Activated naive CD4-positive, alpha-beta T cell treated with anti-CD3 and anti-CD28 coated beads, Interleukin-2, amount 50 U/mL, for 16 hours (primary cell): ENCODE measurements around the gene MTHFD1L.
"Not testable (repeated sequence)": the region's sequence is repeated elsewhere in the genome, so short reads cannot be mapped to it uniquely, and the experiment has no call there.

Experiments used
- DNase-seq: peaks from one replicate; pipeline ENCODE4 v3.0.0-alpha.2; 2020

The MTHFD1L gene

DNA sequence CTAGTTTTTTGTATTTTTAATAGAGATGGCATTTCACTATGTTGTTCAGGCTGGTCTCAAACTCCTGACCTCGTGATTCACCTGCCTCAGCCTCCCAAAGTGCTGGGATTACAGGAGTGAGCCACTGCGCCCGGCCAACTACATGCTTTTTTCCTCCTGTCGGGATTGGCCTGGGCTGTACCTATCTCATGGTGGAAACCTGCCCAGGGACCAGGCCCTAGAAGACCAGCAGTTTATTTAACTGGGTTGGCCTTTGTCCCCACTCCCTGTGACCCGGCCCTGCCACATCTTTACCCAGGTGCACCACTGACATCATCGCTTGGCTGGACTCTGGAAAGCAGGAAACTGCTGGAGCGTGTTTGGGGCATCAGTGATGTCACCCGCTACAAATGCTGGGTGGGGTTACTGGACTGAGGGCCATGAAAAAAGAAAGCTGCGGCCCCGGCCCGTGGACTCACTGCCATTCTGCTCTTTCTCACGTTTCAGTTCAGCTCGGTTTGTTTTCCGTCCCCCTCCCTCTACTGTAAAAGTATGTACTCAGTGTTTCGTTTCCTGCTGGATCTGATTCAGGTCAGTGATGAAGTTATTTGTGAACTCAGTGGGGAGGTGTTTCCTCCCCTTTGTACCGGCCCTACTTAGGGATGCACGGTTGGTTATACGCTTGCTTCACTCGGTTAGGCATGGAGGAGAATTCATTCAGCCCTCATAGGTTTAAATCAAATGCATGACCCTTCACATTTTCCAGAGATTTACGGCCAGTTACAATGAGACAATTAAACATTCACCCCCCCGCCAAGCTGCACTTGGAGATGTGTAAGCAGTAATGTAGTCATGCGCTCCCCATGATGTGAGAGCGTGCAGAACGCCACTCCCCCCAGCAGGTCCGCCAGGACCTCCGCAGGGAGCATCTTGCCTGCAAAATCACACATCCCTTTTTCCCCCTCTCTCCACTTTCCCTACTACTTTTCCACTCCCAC lies 179.3 kb downstream of the MTHFD1L start:
- DNase-seq = no peak

DNA sequence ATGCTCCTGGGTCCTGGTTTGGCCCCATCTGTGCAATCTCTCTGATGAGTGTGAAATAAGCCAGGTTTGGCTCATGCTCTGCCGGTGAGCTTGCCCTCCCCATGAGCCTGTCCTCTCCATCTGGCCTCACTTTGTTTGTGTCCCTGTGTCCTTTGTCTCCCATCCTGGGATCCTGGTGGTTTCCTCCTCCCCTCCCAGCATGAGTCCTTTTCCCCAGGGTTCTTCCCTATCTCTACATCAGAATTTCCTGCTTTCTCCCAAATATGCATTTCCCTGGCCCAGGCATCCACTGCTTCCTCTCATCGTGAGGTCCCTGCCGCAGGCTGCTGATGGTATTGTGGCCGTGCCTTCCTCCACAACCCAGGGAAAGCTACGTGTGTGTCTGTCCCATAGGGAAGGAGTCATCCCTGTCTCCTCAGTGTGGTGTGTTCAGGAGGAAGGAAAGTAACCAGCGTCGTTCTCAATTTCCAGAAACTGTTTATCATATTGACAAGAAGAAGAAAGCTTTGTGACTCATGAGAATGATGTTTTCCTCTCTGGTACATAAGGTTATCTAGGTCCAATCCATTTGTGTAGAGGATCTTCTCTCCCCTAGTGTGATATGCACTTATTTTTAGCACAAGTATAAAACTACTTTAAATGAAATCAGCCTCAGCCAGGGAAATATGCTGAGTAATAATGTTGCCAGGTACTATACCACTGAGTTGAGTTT lies 180.2 kb downstream of the MTHFD1L start:
- not testable (repeated sequence) for DNase-seq

GRCh38 chr6:151051164-151051563 lies 185.7 kb downstream of the MTHFD1L start:
- no peak for DNase-seq

DNA sequence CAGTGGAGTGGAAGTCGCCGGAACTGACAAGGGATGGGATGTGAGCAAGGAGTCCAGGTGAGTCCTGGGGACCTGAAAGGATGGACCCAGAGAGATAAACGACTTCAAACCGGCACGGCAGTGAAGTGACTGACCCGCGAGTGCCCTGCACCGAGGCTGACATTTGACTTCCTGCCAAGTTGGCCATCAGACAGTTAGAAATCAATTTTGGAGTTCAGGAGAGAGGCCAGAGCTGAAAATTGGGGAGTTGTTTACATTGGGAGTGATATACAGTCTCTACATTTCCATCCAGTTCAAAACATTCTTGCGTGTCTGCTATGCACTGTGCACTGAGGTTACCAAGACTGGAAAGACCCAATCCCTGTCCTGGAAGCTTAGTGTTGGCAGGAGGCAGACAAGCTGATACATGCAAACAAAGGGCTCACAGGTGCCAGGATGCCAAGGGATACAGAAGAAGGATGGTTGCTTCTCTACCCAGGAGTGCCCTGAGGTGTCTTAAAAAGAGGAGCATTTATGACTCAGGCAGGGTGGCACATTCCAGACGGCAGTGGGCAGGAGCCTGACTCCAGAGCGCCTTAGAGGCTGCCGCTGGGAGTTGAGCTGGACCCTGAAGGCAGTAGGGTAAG lies 186.6 kb downstream of the MTHFD1L start:
- no peak for DNase-seq

- no peak for DNase-seq
Measured at GRCh38 chr6:151054306-151054705, 188.8 kb downstream of the MTHFD1L start.

GRCh38 chr6:151056230-151056907 lies 190.9 kb downstream of the MTHFD1L start:
- no peak for DNase-seq

DNA sequence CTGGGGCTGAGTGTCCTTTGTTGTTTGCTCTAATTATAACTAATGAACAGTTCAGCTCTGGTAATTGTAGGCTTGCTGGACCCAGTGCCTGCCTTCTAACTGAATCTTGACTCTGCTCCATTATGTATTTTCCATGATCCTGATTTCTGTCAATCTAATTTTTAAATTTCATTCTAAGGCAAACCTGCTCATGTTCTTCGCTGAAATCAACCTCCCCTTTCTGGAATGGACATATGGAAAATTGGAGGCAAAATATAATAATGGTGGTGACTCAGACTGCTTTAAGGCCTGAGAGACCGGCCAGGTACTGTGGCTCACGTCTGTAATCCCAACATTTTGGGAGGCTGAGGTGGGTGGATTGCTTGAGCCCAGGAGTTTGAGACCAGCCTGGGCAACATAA lies 191.6 kb downstream of the MTHFD1L start:
- no peak for DNase-seq

GRCh38 chr6:151058021-151058733 lies 192.7 kb downstream of the MTHFD1L start:
- DNase-seq = no peak

- DNase-seq = no peak
Measured at GRCh38 chr6:151059612-151060095, 194.2 kb downstream of the MTHFD1L start.

DNA sequence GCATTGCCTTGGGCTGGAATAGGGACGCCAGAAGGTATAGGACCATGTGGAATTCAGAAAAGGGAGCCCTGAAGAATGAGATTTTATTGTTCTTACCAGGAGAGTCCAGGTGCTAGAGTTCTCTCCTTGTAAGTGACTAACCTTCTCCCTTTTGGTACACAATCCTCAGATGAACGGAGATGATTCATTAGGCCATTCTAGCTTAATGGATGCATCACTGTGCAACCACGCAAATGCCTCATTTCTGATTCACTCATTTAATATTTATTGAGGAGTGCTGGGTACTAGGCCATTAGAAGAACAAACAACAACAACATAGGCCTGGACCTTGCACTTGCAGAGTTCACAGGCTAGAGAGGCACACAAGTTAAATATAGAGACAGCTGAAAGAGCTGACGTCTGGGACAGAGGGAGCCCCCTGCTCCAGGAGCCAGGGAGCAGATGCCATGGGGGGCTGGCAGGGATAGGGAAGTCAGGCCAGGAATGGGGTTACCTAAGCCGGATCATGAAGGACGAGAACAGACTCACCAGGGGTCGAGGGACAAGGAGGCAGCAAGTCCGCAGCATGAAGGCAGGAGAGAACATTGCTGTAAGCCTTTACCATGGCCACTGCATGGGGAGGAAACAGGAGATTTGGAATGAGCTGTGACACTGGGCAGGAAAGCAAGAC lies 194.7 kb downstream of the MTHFD1L start:
- DNase-seq = no peak

DNA sequence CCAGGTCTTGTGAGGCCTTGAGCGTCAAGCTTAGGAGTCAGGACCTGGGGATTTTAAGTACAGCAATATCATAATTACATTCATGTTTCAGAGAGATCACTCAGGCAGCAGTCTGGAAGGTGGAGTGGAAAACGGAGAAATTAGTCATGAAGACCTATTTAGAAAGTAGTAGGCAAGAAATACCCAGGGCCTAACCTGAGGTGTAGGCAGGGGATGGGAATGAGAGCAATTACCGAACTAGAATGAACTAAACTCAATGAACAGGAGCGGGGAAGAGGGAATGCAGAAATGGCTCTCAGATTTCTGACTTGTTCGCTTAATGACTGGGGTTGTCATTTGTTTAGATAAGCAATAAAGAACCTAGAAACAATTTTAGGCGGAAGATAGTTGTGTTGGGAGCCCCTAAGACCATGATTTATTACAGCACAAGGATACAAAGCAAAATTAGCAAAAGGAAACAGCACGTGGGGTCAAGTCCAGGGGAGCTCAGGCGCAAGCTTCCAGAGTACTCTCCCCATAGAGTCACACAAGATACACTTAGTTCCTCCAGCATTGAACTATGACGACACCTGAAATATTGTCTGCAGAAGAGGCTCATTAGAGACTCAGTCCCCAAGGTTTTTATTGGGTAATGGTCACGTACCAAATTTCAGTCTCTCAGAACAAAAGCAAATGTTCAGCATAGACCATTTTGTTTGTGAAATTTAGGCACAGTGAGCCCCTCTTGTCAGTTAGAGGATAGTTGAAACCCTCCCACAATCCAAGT lies 195.4 kb downstream of the MTHFD1L start:
- DNase-seq = no peak

GRCh38 chr6:151063352-151063751 lies 197.8 kb downstream of the MTHFD1L start:
- no peak for DNase-seq

GRCh38 chr6:151063842-151064647 lies 198.5 kb downstream of the MTHFD1L start:
- no peak for DNase-seq

GRCh38 chr6:151065027-151065815 lies 199.7 kb downstream of the MTHFD1L start:
- DNase-seq = no peak

DNA sequence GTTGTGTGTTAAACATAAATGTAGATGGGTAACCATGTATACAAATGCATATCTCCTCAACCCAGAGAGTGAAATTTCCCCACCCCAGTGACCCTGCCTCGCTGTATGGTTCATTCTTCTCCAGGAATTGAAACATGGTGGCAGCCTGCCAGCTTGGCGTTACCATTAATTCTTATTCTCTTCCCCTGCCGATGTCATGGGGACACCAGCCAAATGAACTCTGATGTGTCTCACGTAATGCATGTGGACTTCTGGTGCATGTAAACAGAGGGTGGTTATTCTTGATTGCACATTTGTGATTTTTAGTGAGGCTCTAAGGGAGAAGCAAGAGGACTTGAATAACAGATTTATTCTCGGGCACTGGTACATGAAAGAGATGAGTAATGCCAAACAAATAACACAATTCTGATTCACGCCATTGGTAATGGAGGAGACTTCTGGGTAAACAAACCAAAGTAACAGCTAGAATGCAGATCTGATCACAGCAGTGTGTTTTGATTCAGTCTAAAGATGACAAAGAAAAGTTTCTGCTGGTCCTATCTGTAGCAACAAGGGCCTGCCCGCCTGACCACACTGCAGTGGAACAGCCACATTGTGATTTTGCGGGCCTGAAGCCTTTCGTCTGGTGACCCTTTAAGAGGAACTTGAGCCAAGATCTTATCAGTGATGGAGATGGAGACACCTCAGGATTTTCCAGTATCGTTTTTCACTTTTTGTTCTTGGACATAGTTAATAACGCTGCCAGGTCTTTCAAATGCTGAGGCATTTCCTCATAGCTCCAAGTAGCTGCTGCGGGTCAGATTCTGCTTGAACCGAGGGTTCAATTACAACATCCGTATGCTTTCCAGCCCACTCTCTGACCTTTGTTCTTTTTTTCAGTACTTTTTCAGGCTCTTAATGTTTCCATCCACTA lies 202.4 kb downstream of the MTHFD1L start:
- no peak for DNase-seq

DNA sequence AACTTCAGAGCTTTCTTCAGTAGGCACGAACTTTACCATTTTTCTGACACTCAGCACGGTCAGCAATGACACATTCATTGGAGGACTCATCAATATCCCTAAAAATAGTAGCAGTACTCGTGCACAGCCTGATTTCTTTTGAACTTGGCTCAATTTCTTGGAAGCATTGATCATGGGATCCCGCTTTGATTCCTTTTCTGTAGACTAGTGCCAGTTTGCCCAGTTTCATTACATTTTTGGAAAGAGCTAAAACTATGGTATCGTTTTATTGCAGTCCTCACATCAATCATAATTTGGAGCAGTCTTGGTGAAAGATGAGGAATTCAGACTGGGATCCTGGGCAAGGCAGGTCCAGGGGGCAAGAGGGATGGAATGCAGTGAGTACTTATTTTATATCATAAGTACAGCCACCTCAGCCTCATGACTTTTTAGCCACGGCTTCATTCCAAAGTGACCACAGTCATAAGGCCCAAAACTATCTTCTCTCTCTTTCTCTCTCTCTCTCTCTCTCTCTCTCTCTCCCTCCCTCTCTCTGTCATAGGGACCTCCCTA lies 203.3 kb downstream of the MTHFD1L start:
- DNase-seq = no peak

GRCh38 chr6:151069641-151070040 lies 204.1 kb downstream of the MTHFD1L start:
- no peak for DNase-seq
